Measurements from ENCODE around the gene NOC3L.
"Not testable (repeated sequence)": the region's sequence is repeated elsewhere in the genome, so short reads cannot be mapped to it uniquely, and the experiment has no call there.

The NOC3L gene

GRCh38 chr10:94398762-94399161, 36.0 kb upstream of the NOC3L start:
- H3K9ac ChIP-seq (ENCODE audit: low read depth, low read length): no peak overlapping the region
- H3K9me3 ChIP-seq (ENCODE audit: control insufficient read depth, insufficient read depth, low read length): no peaks in the 10 kb centered on the region
- H3K36me3 ChIP-seq (ENCODE audit: control insufficient read depth, insufficient read depth, low read length): no peaks in the 10 kb centered on the region
- no peaks in the 10 kb centered on the region for H3K4me1 ChIP-seq (ENCODE audit: control insufficient read depth, insufficient read depth, low read length)
- no peak overlapping the region for H3K4me3 ChIP-seq (ENCODE audit: low read depth, low read length)
- peaks cover 12% of the 10 kb centered on the region for H3K27me3 ChIP-seq (ENCODE audit: control insufficient read depth, insufficient read depth, low read length)
- H3K27ac ChIP-seq (ENCODE audit: low read depth, low read length): no peak overlapping the region

- no peak overlapping the region for H3K9ac ChIP-seq (ENCODE audit: low read depth, low read length)
- no peaks in the 10 kb centered on the region for H3K36me3 ChIP-seq (ENCODE audit: control insufficient read depth, insufficient read depth, low read length)
- no peak overlapping the region for H3K27ac ChIP-seq (ENCODE audit: low read depth, low read length)
- H3K4me3 ChIP-seq (ENCODE audit: low read depth, low read length): no peak overlapping the region
- no peaks in the 10 kb centered on the region for H3K9me3 ChIP-seq (ENCODE audit: control insufficient read depth, insufficient read depth, low read length)
- H3K27me3 ChIP-seq (ENCODE audit: control insufficient read depth, insufficient read depth, low read length): peaks cover 2% of the 10 kb centered on the region
- H3K4me1 ChIP-seq (ENCODE audit: control insufficient read depth, insufficient read depth, low read length): no peaks in the 10 kb centered on the region
Measured at GRCh38 chr10:94397549-94398370, 35.0 kb upstream of the NOC3L start.

DNA sequence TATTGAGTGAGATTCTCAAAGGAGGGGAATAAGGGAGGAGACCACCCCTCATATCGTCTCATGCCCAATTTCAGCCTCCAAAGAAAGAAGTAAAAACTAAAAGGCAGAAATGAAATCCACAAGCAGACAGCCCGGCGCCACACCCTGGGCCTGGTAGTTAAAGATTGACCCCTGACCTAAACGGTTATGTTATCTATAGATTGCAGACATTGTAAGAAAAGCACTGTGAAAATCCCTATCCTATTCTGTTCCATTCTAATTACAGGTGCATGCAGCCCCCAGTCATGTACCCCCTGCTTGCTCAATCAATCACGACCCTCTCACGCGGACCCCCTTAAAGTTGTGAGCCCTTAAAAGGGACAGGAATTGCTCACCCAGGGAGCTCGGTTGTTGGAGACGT, 29.4 kb upstream of the NOC3L start:
- H3K36me3 ChIP-seq (ENCODE audit: control insufficient read depth, insufficient read depth, low read length); H3K4me1 ChIP-seq (ENCODE audit: control insufficient read depth, insufficient read depth, low read length); H3K9me3 ChIP-seq (ENCODE audit: control insufficient read depth, insufficient read depth, low read length); H3K9ac ChIP-seq (ENCODE audit: low read depth, low read length); H3K4me3 ChIP-seq (ENCODE audit: low read depth, low read length); H3K27ac ChIP-seq (ENCODE audit: low read depth, low read length); H3K27me3 ChIP-seq (ENCODE audit: control insufficient read depth, insufficient read depth, low read length): not testable (repeated sequence)

DNA sequence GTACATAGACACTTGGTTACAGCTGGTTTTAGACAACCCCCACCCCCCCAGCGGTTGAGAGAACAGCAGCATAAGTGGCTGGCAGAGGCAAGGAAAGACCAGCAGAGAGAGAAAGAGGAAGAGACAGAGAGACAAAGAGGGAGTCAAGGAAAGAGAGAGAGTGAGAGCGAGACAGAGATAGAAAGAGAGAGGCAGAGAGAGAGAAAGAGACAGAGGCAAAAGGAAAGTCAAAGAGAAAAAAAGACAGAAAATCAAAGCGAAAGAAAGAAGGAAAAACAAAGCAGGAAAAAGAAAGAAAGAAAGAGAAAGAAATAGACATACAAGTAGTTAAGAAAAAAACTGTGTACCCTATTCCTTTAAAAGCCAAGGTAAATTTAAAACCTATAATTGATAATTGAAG, 23.0 kb upstream of the NOC3L start:
- H3K4me3 ChIP-seq (ENCODE audit: low read depth, low read length); H3K9me3 ChIP-seq (ENCODE audit: control insufficient read depth, insufficient read depth, low read length); H3K9ac ChIP-seq (ENCODE audit: low read depth, low read length); H3K27me3 ChIP-seq (ENCODE audit: control insufficient read depth, insufficient read depth, low read length); H3K4me1 ChIP-seq (ENCODE audit: control insufficient read depth, insufficient read depth, low read length); H3K27ac ChIP-seq (ENCODE audit: low read depth, low read length); H3K36me3 ChIP-seq (ENCODE audit: control insufficient read depth, insufficient read depth, low read length): not testable (repeated sequence)

DNA sequence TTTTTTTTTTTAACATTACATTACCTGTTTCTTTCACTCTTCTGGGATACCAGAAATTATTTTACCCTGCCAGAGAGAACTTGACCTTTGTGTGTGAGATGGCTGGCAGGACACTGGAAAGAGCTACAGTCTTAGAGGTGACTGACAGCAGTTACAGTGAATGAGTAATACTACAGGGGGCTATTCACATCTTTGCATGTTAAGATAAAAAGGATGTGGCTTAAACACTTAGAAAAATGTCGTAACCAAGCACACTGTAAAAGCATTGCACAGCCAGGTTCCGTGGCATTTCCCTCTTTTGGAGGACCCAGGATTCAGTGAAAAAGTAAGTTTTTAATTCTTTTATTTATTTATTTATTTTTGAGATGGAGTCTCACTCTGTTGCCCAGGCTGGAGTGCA, 20.8 kb upstream of the NOC3L start:
- Histone ChIP-seq H3K9me3 (ENCODE audit: control insufficient read depth, insufficient read depth, low read length) (no peaks in the 10 kb centered on the region), H3K4me3 (ENCODE audit: low read depth, low read length) (no peak overlapping the region), H3K4me1 (ENCODE audit: control insufficient read depth, insufficient read depth, low read length) (no peaks in the 10 kb centered on the region), H3K27me3 (ENCODE audit: control insufficient read depth, insufficient read depth, low read length) (no peaks in the 10 kb centered on the region), H3K9ac (ENCODE audit: low read depth, low read length) (no peak overlapping the region), H3K27ac (ENCODE audit: low read depth, low read length) (no peak overlapping the region), H3K36me3 (ENCODE audit: control insufficient read depth, insufficient read depth, low read length) (no peaks in the 10 kb centered on the region)

GRCh38 chr10:94376865-94377264, 14.1 kb upstream of the NOC3L start:
- Histone ChIP-seq H3K36me3 (ENCODE audit: control insufficient read depth, insufficient read depth, low read length) (no peaks in the 10 kb centered on the region), H3K9ac (ENCODE audit: low read depth, low read length) (no peak overlapping the region), H3K9me3 (ENCODE audit: control insufficient read depth, insufficient read depth, low read length) (no peaks in the 10 kb centered on the region), H3K27ac (ENCODE audit: low read depth, low read length) (no peak overlapping the region), H3K4me1 (ENCODE audit: control insufficient read depth, insufficient read depth, low read length) (no peaks in the 10 kb centered on the region), H3K27me3 (ENCODE audit: control insufficient read depth, insufficient read depth, low read length) (no peaks in the 10 kb centered on the region), H3K4me3 (ENCODE audit: low read depth, low read length) (no peak overlapping the region)

GRCh38 chr10:94375374-94375773, 12.6 kb upstream of the NOC3L start:
- H3K4me3 ChIP-seq (ENCODE audit: low read depth, low read length): no peak overlapping the region
- H3K27ac ChIP-seq (ENCODE audit: low read depth, low read length): no peak overlapping the region
- no peaks in the 10 kb centered on the region for H3K4me1 ChIP-seq (ENCODE audit: control insufficient read depth, insufficient read depth, low read length)

DNA sequence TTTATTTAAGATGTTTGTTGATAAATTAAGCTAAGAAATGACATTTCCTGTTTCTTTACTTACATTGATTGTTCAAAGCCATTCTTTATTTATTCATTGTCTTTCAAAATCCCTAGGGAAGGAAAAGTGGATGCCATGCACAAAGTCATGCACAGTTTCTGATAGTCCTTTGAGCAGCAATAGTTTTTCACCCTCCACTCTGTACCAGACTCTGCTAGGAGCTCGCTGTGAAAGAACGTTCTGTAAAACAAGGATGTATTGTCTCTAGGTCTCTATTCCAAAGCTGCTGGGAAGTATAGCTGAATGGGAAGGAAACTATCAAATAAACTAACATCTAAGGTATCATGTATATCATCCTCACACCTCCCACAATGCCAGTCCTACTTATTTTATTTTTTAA, 7.8 kb upstream of the NOC3L start:
- Histone ChIP-seq H3K27ac (ENCODE audit: low read depth, low read length) (no peak overlapping the region), H3K4me1 (ENCODE audit: control insufficient read depth, insufficient read depth, low read length) (no peaks in the 10 kb centered on the region), H3K4me3 (ENCODE audit: low read depth, low read length) (no peak overlapping the region), H3K27me3 (ENCODE audit: control insufficient read depth, insufficient read depth, low read length) (no peaks in the 10 kb centered on the region), H3K9me3 (ENCODE audit: control insufficient read depth, insufficient read depth, low read length) (no peaks in the 10 kb centered on the region), H3K9ac (ENCODE audit: low read depth, low read length) (no peak overlapping the region), H3K36me3 (ENCODE audit: control insufficient read depth, insufficient read depth, low read length) (no peaks in the 10 kb centered on the region)

More at GRCh38 chr10:94375374-94375773, 12.6 kb upstream of the NOC3L start:
- Histone ChIP-seq H3K27me3 (ENCODE audit: control insufficient read depth, insufficient read depth, low read length) (no peaks in the 10 kb centered on the region), H3K36me3 (ENCODE audit: control insufficient read depth, insufficient read depth, low read length) (no peaks in the 10 kb centered on the region), H3K9me3 (ENCODE audit: control insufficient read depth, insufficient read depth, low read length) (no peaks in the 10 kb centered on the region), H3K9ac (ENCODE audit: low read depth, low read length) (no peak overlapping the region)

DNA sequence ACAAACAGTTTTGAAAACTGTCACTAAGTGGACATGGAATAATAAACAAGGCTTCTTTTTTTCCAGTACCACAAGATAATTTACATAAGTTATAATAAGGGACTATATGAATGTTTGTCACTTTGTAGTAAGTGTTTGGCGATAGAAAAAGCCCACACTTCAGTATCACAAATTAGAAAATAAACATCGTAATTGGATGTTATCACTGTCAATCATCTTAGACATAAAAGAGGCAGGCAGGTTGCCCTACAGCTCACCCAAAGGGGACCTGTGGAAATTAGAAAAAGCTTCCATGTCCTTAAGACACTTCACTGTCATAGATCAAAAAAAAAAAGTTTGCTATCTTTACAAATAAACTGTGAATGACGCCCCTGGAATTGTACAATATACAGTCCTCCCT, 3.6 kb upstream of the NOC3L start:
- H3K27me3 ChIP-seq (ENCODE audit: control insufficient read depth, insufficient read depth, low read length): peaks cover 17% of the 10 kb centered on the region
- no peak overlapping the region for H3K27ac ChIP-seq (ENCODE audit: low read depth, low read length)
- H3K36me3 ChIP-seq (ENCODE audit: control insufficient read depth, insufficient read depth, low read length): peaks cover 1% of the 10 kb centered on the region
- H3K9ac ChIP-seq (ENCODE audit: low read depth, low read length): no peak overlapping the region
- H3K4me3 ChIP-seq (ENCODE audit: low read depth, low read length): no peak overlapping the region
- H3K4me1 ChIP-seq (ENCODE audit: control insufficient read depth, insufficient read depth, low read length): peaks cover 3% of the 10 kb centered on the region
- no peaks in the 10 kb centered on the region for H3K9me3 ChIP-seq (ENCODE audit: control insufficient read depth, insufficient read depth, low read length)

DNA sequence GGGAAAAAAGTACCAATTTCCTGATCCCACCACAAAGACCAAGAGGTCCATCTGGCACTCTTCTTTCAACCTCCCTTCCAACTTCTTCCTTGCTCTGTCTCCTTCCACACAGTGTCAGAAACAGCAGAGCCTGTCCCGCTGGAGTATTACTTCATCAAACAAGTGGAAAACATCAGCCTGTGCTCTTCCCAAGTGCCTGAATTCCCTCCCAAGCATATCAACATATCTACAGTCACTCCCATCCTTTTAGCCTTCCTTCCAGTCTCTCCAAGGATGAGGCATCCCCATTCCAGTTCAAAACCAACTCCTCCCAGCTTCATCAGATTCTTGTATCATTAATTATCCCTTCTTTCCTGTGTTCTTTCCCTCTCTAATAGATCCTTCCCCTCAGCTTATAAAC, 1.7 kb upstream of the NOC3L start:
- Histone ChIP-seq H3K9me3 (ENCODE audit: control insufficient read depth, insufficient read depth, low read length) (no peaks in the 10 kb centered on the region), H3K27ac (ENCODE audit: low read depth, low read length) (no peak overlapping the region), H3K36me3 (ENCODE audit: control insufficient read depth, insufficient read depth, low read length) (peaks cover 20% of the 10 kb centered on the region), H3K27me3 (ENCODE audit: control insufficient read depth, insufficient read depth, low read length) (peaks cover 17% of the 10 kb centered on the region), H3K9ac (ENCODE audit: low read depth, low read length) (no peak overlapping the region), H3K4me3 (ENCODE audit: low read depth, low read length) (no peak overlapping the region), H3K4me1 (ENCODE audit: control insufficient read depth, insufficient read depth, low read length) (peaks cover 5% of the 10 kb centered on the region)

GRCh38 chr10:94363251-94363565, 469 bp upstream of the NOC3L start:
- Histone ChIP-seq H3K4me3 (ENCODE audit: low read depth, low read length) (peak overlapping the region; percentile 89), H3K9ac (ENCODE audit: low read depth, low read length) (no peak overlapping the region), H3K36me3 (ENCODE audit: control insufficient read depth, insufficient read depth, low read length) (peaks cover 32% of the 10 kb centered on the region), H3K9me3 (ENCODE audit: control insufficient read depth, insufficient read depth, low read length) (no peaks in the 10 kb centered on the region), H3K4me1 (ENCODE audit: control insufficient read depth, insufficient read depth, low read length) (peaks cover 5% of the 10 kb centered on the region), H3K27me3 (ENCODE audit: control insufficient read depth, insufficient read depth, low read length) (peaks cover 17% of the 10 kb centered on the region), H3K27ac (ENCODE audit: low read depth, low read length) (no peak overlapping the region)

All from HUES48 (cell line).